OCI-LY1 (cell line): Measurements from ENCODE around the gene ANKRD52.
"Not testable (repeated sequence)": the region's sequence is repeated elsewhere in the genome, so short reads cannot be mapped to it uniquely, and the experiment has no call there.

ENCODE experiments used
- H2AFZ ChIP-seq: fragments of 200-600 bp; sonication (generic), shearing (Covaris generic); 2 replicates; pipeline ENCODE4 v1.6.0; 2014; ENCODE audit warnings: antibody characterized with exemption, mild to moderate bottlenecking, low read length
- H3F3A ChIP-seq: fragments of 200-600 bp; sonication (generic), shearing (Covaris generic); 2 replicates; pipeline ENCODE4 v1.6.0; 2014; ENCODE audit warnings: mild to moderate bottlenecking, antibody characterized with exemption, low read length, moderate library complexity; ENCODE audit not compliant: insufficient read depth
- H3K27ac ChIP-seq: fragments of 200-600 bp; sonication (generic); 2 replicates; pipeline ENCODE4 v1.5.1; 2014; ENCODE audit warnings: low read length, mixed run types, mild to moderate bottlenecking, low read depth; ENCODE audit not compliant: poor library complexity, severe bottlenecking
- H3K27me3 ChIP-seq: fragments of 200-600 bp; sonication (generic); 2 replicates; pipeline ENCODE4 v1.6.0; 2014; ENCODE audit warnings: antibody characterized with exemption, mild to moderate bottlenecking, low read length, moderate library complexity; ENCODE audit not compliant: insufficient read depth
- H3K36me3 ChIP-seq: fragments of 200-600 bp; sonication (generic); 2 replicates; pipeline ENCODE4 v1.6.1; 2014; ENCODE audit warnings: mild to moderate bottlenecking, antibody characterized with exemption, low read length, moderate library complexity, mixed read lengths; ENCODE audit not compliant: insufficient read depth
- H3K4me1 ChIP-seq: fragments of 200-600 bp; sonication (generic); 2 replicates; pipeline ENCODE4 v1.5.1; 2014; ENCODE audit warnings: mild to moderate bottlenecking, low read length, moderate library complexity; ENCODE audit not compliant: insufficient read depth, severe bottlenecking
- H3K4me2 ChIP-seq: fragments of 200-600 bp; sonication (generic), shearing (Covaris generic); 2 replicates; pipeline ENCODE4 v1.6.1; 2014; ENCODE audit warnings: low read length
- H3K4me3 ChIP-seq: fragments of 200-600 bp; sonication (generic); 2 replicates; pipeline ENCODE4 v1.5.1; 2014; ENCODE audit warnings: low read length, low read depth, mild to moderate bottlenecking, mixed read lengths; ENCODE audit not compliant: poor library complexity, severe bottlenecking
- H3K79me2 ChIP-seq: fragments of 200-600 bp; shearing (Covaris generic); 2 replicates; pipeline ENCODE4 v1.6.1; 2016; ENCODE audit warnings: mixed run types, low read length, mixed read lengths; ENCODE audit not compliant: insufficient read depth
- H3K9ac ChIP-seq: fragments of 200-600 bp; sonication (generic), shearing (Covaris generic); 2 replicates; pipeline ENCODE4 v1.6.1; 2014; ENCODE audit warnings: mild to moderate bottlenecking, low read length, mixed read lengths
- H3K9me2 ChIP-seq: fragments of 200-600 bp; sonication (generic), shearing (Covaris generic); 2 replicates; pipeline ENCODE4 v1.6.1; 2014; ENCODE audit warnings: low read depth, mild to moderate bottlenecking, low read length, mixed read lengths
- H3K9me3 ChIP-seq: fragments of 200-600 bp; shearing (Covaris generic); 2 replicates; pipeline ENCODE4 v1.6.1; 2014; ENCODE audit warnings: low read length, mixed read lengths
- H4K20me1 ChIP-seq: fragments of 200-600 bp; sonication (generic), shearing (Covaris generic); 2 replicates; pipeline ENCODE4 v1.6.0; 2016; ENCODE audit warnings: mild to moderate bottlenecking, low read length; ENCODE audit not compliant: insufficient read depth
- EZH2 ChIP-seq: fragments of 200-600 bp; sonication (generic), shearing (Covaris generic); IDR thresholded peaks from 2 replicates; pipeline ENCODE4 v1.8.0; 2017; ENCODE audit warnings: borderline replicate concordance, mixed run types, mild to moderate bottlenecking, antibody characterized with exemption, low read length, moderate library complexity, mixed read lengths
- TF ChIP-seq, protein P1 (sequence below): fragments of 200-600 bp; sonication (generic), shearing (Covaris generic); IDR thresholded peaks from 2 replicates; pipeline ENCODE4 v1.5.1; 2017; ENCODE audit warnings: mild to moderate bottlenecking, antibody characterized with exemption, low read length, moderate library complexity, mixed read lengths

ANKRD52 gene

DNA sequence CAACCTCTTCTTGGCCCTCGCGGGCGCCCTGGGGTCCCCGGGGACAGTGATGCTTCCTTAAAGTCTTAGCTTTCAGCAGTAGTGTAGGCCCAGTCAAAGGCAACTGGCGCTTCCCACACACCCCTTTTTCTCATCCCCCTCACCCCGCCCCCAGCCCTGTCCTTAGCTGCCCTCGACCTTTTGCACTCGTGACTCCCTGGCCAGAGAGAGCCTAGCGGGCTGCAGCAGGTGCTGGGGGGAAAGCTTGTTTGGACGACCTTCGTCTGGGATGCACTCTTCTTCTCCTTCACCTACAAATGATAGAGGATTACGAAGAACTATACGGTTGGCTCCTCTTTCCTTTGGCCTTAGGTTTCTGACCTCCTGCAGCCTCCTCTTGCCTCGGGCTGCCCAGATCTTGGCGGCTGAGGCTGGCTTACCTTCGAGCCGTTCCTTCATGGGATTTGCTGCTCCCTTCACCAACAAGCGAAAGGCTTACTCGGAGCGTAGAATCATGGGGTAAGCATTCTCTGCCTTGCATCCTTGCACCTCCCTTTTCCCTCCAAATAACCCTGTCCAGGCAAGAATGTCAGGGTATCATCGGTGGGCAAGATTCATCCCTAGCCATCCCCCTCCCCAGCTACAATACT, 9.4 kb upstream of the ANKRD52 start:
- Histone ChIP-seq H3K9me2 (no peaks in the 10 kb centered on the region), H3K9me3 (no peaks in the 10 kb centered on the region), H3K9ac (peak overlapping the region; percentile 64), H3K4me3 (peak overlapping the region; percentile 66), H3K36me3 (peaks cover 26% of the 10 kb centered on the region; the same call in 1 of the 2 replicates), H3F3A (peaks cover 3% of the 10 kb centered on the region; the same call in 1 of the 2 replicates), H2AFZ (0 out of 2 replicates have a peak overlapping the region, but pooled peaks have one; percentile 28), H3K4me1 (peaks cover 16% of the 10 kb centered on the region), H3K27ac (peak overlapping the region; percentile 56), H3K4me2 (peak overlapping the region; percentile 88), H4K20me1 (no peaks in the 10 kb centered on the region), H3K27me3 (no peaks in the 10 kb centered on the region), H3K79me2 (no peaks in the 10 kb centered on the region)
- TF ChIP-seq EZH2: no peak
- TF ChIP-seq, protein P1, sequence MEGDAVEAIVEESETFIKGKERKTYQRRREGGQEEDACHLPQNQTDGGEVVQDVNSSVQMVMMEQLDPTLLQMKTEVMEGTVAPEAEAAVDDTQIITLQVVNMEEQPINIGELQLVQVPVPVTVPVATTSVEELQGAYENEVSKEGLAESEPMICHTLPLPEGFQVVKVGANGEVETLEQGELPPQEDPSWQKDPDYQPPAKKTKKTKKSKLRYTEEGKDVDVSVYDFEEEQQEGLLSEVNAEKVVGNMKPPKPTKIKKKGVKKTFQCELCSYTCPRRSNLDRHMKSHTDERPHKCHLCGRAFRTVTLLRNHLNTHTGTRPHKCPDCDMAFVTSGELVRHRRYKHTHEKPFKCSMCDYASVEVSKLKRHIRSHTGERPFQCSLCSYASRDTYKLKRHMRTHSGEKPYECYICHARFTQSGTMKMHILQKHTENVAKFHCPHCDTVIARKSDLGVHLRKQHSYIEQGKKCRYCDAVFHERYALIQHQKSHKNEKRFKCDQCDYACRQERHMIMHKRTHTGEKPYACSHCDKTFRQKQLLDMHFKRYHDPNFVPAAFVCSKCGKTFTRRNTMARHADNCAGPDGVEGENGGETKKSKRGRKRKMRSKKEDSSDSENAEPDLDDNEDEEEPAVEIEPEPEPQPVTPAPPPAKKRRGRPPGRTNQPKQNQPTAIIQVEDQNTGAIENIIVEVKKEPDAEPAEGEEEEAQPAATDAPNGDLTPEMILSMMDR: no peak

- Histone ChIP-seq H3K4me2 (peak within 1 kb of the TSS; percentile 88), H4K20me1 (no peaks in the 10 kb centered on the region), H3K9ac (peak within 1 kb of the TSS; percentile 64), H3K36me3 (peaks cover 19% of the 10 kb centered on the region; the same call in 1 of the 2 replicates), H3K9me2 (no peaks in the 10 kb centered on the region), H3K79me2 (no peaks in the 10 kb centered on the region), H3K27ac (peak within 1 kb of the TSS; percentile 64), H3K9me3 (no peaks in the 10 kb centered on the region), H3K4me1 (peaks cover 16% of the 10 kb centered on the region), H3K4me3 (peak within 1 kb of the TSS; percentile 66), H3K27me3 (no peaks in the 10 kb centered on the region), H2AFZ (0 out of 2 replicates have a peak within 1 kb of the TSS, but pooled peaks have one; percentile 28), H3F3A (peaks cover 3% of the 10 kb centered on the region; the same call in 1 of the 2 replicates)
- TF ChIP-seq, protein P1: peak; percentile 56
- TF ChIP-seq EZH2: no peak
Observed at GRCh38 chr12:56266693-56267442, 8.7 kb upstream of the ANKRD52 start, which contains the start of gene COQ10A. TSS of gene COQ10A (plus strand) at chr12:56266942. CDS start at chr12:56267119, 177 bp downstream.

DNA sequence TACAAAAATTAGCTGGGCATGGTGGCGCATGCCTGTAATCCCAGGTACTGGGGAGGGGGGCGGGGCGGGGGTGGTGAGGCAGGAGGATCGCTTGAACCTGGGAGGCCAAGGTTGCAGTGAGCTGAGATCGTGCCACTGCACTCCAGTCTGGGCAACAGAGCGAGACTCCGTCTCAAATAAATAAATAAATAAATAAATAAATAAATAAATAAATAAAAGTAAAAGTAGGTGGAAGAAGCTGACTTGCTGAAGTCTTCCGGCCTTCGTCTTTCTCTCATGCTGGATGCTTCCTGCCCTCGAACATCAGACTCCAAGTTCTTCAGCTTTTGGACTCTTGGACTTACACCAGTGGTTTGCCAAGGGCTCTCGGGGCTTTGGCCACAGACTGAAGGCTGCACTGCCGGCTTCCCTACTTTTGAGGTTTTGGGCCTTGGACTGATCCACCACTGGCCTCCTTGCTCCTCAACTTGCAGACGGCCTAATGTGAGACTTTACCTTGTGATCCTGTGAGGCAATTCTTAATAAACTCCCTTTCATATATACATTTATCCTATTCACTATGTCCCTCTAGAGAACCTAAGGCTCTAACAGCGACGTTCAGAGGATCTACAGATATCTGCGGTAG, 8.0 kb upstream of the ANKRD52 start:
- H3K4me2 ChIP-seq: peak overlapping the region; percentile 88
- not testable (repeated sequence) for H3F3A ChIP-seq, H3K9me3 ChIP-seq, H3K27me3 ChIP-seq, H2AFZ ChIP-seq, H4K20me1 ChIP-seq, H3K9me2 ChIP-seq, H3K79me2 ChIP-seq
- peaks cover 15% of the 10 kb centered on the region; the same call in 1 of the 2 replicates for H3K36me3 ChIP-seq
- H3K27ac ChIP-seq: peak overlapping the region; percentile 64
- peaks cover 16% of the 10 kb centered on the region for H3K4me1 ChIP-seq
- peak overlapping the region; percentile 66 for H3K4me3 ChIP-seq
- H3K9ac ChIP-seq: peak overlapping the region; percentile 64

DNA sequence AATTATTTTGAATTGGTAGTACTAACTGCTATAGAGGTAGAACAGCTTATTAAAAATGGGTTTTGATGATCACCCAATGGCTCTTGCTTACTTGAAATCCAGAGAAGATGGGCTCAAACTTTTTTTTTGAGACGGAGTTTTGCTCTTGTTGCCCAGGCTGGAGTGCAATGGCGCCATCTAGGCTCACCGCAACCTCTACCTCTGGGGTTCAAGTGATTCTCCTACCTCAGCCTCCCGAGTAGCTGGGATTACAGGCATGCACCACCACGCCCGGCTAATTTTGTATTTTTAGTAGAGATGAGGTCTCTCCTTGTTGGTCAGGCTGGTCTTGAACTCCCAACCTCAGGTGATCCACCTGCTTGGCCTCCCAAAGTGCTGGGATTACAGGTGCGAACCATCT, 4.8 kb upstream of the ANKRD52 start:
- H3K4me2 ChIP-seq, H3K9ac ChIP-seq, H3K79me2 ChIP-seq, H3F3A ChIP-seq, H3K36me3 ChIP-seq, H3K4me3 ChIP-seq, H3K9me3 ChIP-seq, H3K27me3 ChIP-seq, H3K27ac ChIP-seq, H3K9me2 ChIP-seq, H2AFZ ChIP-seq, H4K20me1 ChIP-seq: not testable (repeated sequence)
- H3K4me1 ChIP-seq: peaks cover 20% of the 10 kb centered on the region
